MM.1S (cell line): ENCODE measurements around the gene KRT2.

ENCODE experiments used
- CTCF ChIP-seq: fragments of 300-600 bp; sonication (generic); IDR thresholded peaks from 2 replicates; pipeline ENCODE4 v1.5.1; 2016; ENCODE audit warnings: antibody characterized with exemption, low read length, mixed read lengths
- EZH2 ChIP-seq: fragments of 300-600 bp; sonication (generic); optimal IDR thresholded peaks from 2 replicates; pipeline ENCODE3; 2017; ENCODE audit warnings: low read depth, mild to moderate bottlenecking, antibody characterized with exemption, low read length, mixed read lengths
- EZH2phosphoT487 ChIP-seq: fragments of 300-600 bp; sonication (generic); IDR thresholded peaks from 2 replicates; pipeline ENCODE4 v1.6.1; 2018; ENCODE audit warnings: antibody characterized with exemption, low read length

- TF ChIP-seq CTCF (no peak), EZH2 (no peak), EZH2phosphoT487 (no peak)
Observed at GRCh38 chr12:52662093-52662917, 10.3 kb upstream of the KRT2 start.
